Lower lobe of right lung (tissue), 2 donors: Measurements from ENCODE around the gene MRFAP1. TPM values are rescaled to one million over a fixed set of nuclear protein-coding genes. Genes with fewer than 3 reads are reported as not detected.
A peak's percentile ranks its signal among the peaks of the same experiment; 100 is the strongest.

ENCODE experiments used
- ATAC-seq, 2 donors: fragments of 200-7000 bp; cut with Tn5 transposase; one replicate each; pipeline ENCODE4 v1.9.1; 2020 to 2022; ENCODE audit warnings: mild to moderate bottlenecking in 2 of 2, moderate library complexity in 2 of 2
- DNase-seq: peaks from one replicate; pipeline ENCODE4 v3.0.0-alpha.2; 2020
- H3K27ac ChIP-seq: fragments of 200-600 bp; one replicate; pipeline ENCODE4 v1.8.0; 2022
- H3K27me3 ChIP-seq: fragments of 200-600 bp; one replicate; pipeline ENCODE4 v1.8.0; 2022; ENCODE audit warnings: low read depth
- H3K36me3 ChIP-seq: fragments of 200-600 bp; one replicate; pipeline ENCODE4 v1.8.0; 2022; ENCODE audit warnings: mild to moderate bottlenecking
- H3K4me1 ChIP-seq: fragments of 200-600 bp; one replicate; pipeline ENCODE4 v1.8.0; 2022
- H3K4me3 ChIP-seq: fragments of 200-600 bp; one replicate; pipeline ENCODE4 v1.8.0; 2022; ENCODE audit warnings: mild to moderate bottlenecking
- H3K9me3 ChIP-seq: fragments of 200-600 bp; one replicate; pipeline ENCODE4 v1.8.0; 2022
- CTCF ChIP-seq: fragments of 200-600 bp; IDR thresholded peaks from one replicate; pipeline ENCODE4 v1.8.0; 2022; ENCODE audit warnings: antibody characterized with exemption, mild to moderate bottlenecking
- intact Hi-C: fragments of 100-400 bp; cut with DNase I; formaldehyde crosslinking; loops from one replicate; pipeline ENCODE4 v1.11.0; 2022
- total RNA-seq: library from RNA; stranded (reverse); fragmentation: NEBNext Ultra II Directional; extraction: Animal tissue kit (Norgen Biotek cat#: 25700); gene quantifications from one replicate; pipeline ENCODE4 v1.2.1, GENCODE V29; 2021
- donor health status: DM: no; HTN: yes; CAD: no; lungs with severe emphysema.

MRFAP1 gene
- total RNA-seq, 1 donor from 2014 or later, result 211 TPM

DNA sequence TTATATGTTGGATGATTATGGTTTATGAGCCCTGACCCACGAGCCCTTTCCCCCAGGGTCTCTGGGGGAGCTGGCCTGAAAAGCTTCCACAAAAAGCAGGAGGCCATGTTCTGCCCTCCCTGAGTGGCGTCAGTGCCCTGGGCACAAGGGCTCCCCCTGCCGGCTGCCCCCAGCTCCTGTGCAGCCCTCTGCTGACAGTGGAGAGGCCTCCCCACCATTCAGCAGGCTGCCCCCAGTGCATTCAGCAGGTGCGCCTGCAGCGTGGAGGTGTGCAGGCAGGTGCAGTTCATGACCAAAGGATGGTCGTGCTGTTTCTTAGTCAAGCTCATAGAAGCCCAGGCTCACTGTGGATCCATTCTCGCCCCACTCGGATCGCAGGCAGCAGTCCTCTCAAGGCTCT is 40.7 kb downstream of the MRFAP1 start:
- no peak for DNase-seq

GRCh38 chr4:6682862-6683590 is 42.5 kb downstream of the MRFAP1 start:
- ATAC-seq, result no peak
- no peak for DNase-seq

More for the DNA sequence above, 40.7 kb downstream of the MRFAP1 start:
- Histone ChIP-seq H3K36me3 (no peaks in the 10 kb centered on the region), H3K27me3 (no peaks in the 10 kb centered on the region), H3K27ac (no peak overlapping the region), H3K4me1 (peaks cover 14% of the 10 kb centered on the region), H3K4me3 (no peak overlapping the region), H3K9me3 (no peaks in the 10 kb centered on the region)
- TF ChIP-seq CTCF, result peak; percentile 23
- intact Hi-C loops, result no loop called here
- ATAC-seq, result no peak

DNA sequence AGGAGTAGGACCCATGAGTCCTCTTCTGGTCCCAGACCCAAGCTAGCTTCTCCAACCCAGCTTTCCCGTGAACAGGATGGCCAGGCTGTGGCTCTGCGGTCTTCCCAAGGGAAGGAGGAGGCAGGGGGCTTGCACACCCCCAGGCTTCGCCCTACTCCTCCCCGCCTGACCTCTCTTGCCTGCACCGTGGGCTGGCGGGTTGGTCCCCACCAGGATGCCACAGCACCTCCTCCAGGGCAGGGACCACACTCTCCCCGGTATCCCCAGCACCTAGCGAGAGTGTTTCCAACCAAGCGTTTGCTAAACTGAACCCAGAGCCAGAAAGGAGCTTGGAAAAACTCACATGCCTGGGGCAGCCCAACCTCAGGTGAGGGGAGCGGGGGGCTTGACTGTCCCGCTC is 44.2 kb downstream of the MRFAP1 start:
- ATAC-seq, result no peak
- TF ChIP-seq CTCF, result no peak

More at GRCh38 chr4:6682862-6683590, 42.5 kb downstream of the MRFAP1 start:
- H3K27ac ChIP-seq, result no peak overlapping the region
- no peaks in the 10 kb centered on the region for H3K36me3 ChIP-seq
- H3K4me1 ChIP-seq, result peaks cover under 1% of the 10 kb centered on the region
- H3K4me3 ChIP-seq, result no peak overlapping the region
- no peaks in the 10 kb centered on the region for H3K9me3 ChIP-seq
- no peak for TF ChIP-seq CTCF
- intact Hi-C loops, result no loop called here
- H3K27me3 ChIP-seq, result no peaks in the 10 kb centered on the region

DNA sequence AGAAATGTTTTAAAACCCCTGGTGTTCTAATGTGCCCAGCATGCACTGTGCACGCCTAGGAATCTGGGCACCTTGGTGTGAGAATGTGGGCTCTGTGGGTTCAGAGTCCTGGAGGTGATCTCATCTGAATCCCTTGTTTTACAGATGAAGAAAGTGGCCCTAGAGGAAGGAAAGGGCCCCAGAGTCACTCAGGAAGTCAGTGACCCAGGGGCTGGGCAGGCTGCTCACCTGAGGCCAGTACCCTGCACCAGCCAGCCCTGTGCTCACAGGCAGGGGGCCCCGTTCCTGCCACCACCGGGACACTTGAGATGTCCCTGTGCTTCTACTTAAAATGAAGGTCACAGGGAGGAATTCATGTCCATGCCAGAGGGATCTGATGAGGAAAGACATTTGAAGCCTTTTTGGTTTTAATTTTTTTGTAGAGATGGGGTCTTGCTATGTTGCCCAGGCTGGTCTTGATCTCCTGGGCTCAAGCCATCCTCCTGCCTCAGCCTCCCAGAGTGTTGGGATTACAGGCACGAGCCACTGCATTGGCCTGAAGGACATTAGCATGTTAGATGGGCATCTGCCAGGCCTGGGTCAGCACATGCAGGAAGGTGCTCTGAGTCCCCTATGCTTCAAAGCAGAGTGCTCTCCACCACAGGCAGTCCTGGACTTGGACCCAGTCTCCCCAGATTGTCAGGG is 45.8 kb downstream of the MRFAP1 start:
- H3K9me3 ChIP-seq, result no peaks in the 10 kb centered on the region
- no peaks in the 10 kb centered on the region for H3K36me3 ChIP-seq
- H3K27me3 ChIP-seq, result no peaks in the 10 kb centered on the region
- DNase-seq (no peak), ATAC-seq (no peak)
- no peak for TF ChIP-seq CTCF
- H3K27ac ChIP-seq, result no peak overlapping the region
- H3K4me3 ChIP-seq, result no peak overlapping the region
- H3K4me1 ChIP-seq, result peaks cover 27% of the 10 kb centered on the region
- intact Hi-C loops, result no loop called here

More for the DNA sequence above, 44.2 kb downstream of the MRFAP1 start:
- Histone ChIP-seq H3K36me3 (no peaks in the 10 kb centered on the region), H3K4me1 (peaks cover 17% of the 10 kb centered on the region), H3K4me3 (no peak overlapping the region), H3K27ac (no peak overlapping the region), H3K27me3 (no peaks in the 10 kb centered on the region), H3K9me3 (no peaks in the 10 kb centered on the region)
- DNase-seq, result no peak
- intact Hi-C loops, result no loop called here

GRCh38 chr4:6687947-6688878 is 47.7 kb downstream of the MRFAP1 start:
- ATAC-seq (no peak), DNase-seq (no peak)
- peaks cover 27% of the 10 kb centered on the region for H3K4me1 ChIP-seq
- intact Hi-C loops, result no loop called here
- peak overlapping the region; percentile 79 for H3K27ac ChIP-seq
- H3K9me3 ChIP-seq, result no peaks in the 10 kb centered on the region
- no peak overlapping the region for H3K4me3 ChIP-seq
- H3K36me3 ChIP-seq, result no peaks in the 10 kb centered on the region
- H3K27me3 ChIP-seq, result no peaks in the 10 kb centered on the region
- TF ChIP-seq CTCF, result no peak
